ENCODE data around the gene SLC25A1.
A peak's percentile ranks its signal among the peaks of the same experiment; 100 is the strongest.

The SLC25A1 gene

GRCh38 chr22:19178657-19179496, at the start of gene SLC25A1:
SLC25A1 (minus strand) TSS chr22:19178736; CDS start chr22:19178673, 63 bp downstream.
- peak; percentile 85 for DNase-seq

- DNase-seq: no peak
Observed at GRCh38 chr22:19228179-19228578, 49.6 kb upstream of the SLC25A1 start.

- no peak for DNase-seq
Observed at GRCh38 chr22:19226428-19226827, 47.9 kb upstream of the SLC25A1 start.

- DNase-seq: no peak
Observed at GRCh38 chr22:19225560-19225959, 47.0 kb upstream of the SLC25A1 start.

GRCh38 chr22:19224985-19225384, 46.4 kb upstream of the SLC25A1 start:
- no peak for DNase-seq

- DNase-seq: no peak
Observed at GRCh38 chr22:19224557-19224956, 46.0 kb upstream of the SLC25A1 start.

GRCh38 chr22:19223617-19224016, 45.1 kb upstream of the SLC25A1 start:
- DNase-seq: no peak

GRCh38 chr22:19223110-19223509, 44.6 kb upstream of the SLC25A1 start:
- DNase-seq: no peak

GRCh38 chr22:19222242-19223005, 43.9 kb upstream of the SLC25A1 start:
- DNase-seq: no peak

GRCh38 chr22:19220867-19221266, 42.3 kb upstream of the SLC25A1 start:
- no peak for DNase-seq

GRCh38 chr22:19218541-19219233, 40.2 kb upstream of the SLC25A1 start:
- DNase-seq: no peak

GRCh38 chr22:19216579-19216978, 38.0 kb upstream of the SLC25A1 start:
- no peak for DNase-seq

GRCh38 chr22:19215360-19215759, 36.8 kb upstream of the SLC25A1 start:
- DNase-seq: no peak

GRCh38 chr22:19214078-19214473, 35.5 kb upstream of the SLC25A1 start:
- DNase-seq: peak; percentile 16

- peak; percentile 22 for DNase-seq
Observed at GRCh38 chr22:19213442-19214077, 35.0 kb upstream of the SLC25A1 start.

- no peak for DNase-seq
Observed at GRCh38 chr22:19213001-19213400, 34.5 kb upstream of the SLC25A1 start.

- no peak for DNase-seq
Observed at GRCh38 chr22:19212302-19212870, 33.9 kb upstream of the SLC25A1 start.

GRCh38 chr22:19210188-19210587, 31.7 kb upstream of the SLC25A1 start:
- no peak for DNase-seq

GRCh38 chr22:19208287-19208847, 29.8 kb upstream of the SLC25A1 start:
- DNase-seq: no peak

- no peak for DNase-seq
Observed at GRCh38 chr22:19207884-19208283, 29.3 kb upstream of the SLC25A1 start.

GRCh38 chr22:19207401-19207808, 28.9 kb upstream of the SLC25A1 start:
- DNase-seq: no peak

- DNase-seq: no peak
Observed at GRCh38 chr22:19206287-19206686, 27.8 kb upstream of the SLC25A1 start.

Measured in fibroblast of upper back skin (primary cell).